Activated T-cell treated with anti-CD3 and anti-CD28 coated beads for 1 hour (primary cell): ENCODE data around the gene TAOK1.

Source experiments
- DNase-seq: peaks from one replicate; pipeline ENCODE4 v3.0.0-alpha.2; 2020; ENCODE audit warnings: low read depth

TAOK1 gene

GRCh38 chr17:29571883-29572681 lies 181.9 kb downstream of the TAOK1 start:
- DNase-seq: no peak

DNA sequence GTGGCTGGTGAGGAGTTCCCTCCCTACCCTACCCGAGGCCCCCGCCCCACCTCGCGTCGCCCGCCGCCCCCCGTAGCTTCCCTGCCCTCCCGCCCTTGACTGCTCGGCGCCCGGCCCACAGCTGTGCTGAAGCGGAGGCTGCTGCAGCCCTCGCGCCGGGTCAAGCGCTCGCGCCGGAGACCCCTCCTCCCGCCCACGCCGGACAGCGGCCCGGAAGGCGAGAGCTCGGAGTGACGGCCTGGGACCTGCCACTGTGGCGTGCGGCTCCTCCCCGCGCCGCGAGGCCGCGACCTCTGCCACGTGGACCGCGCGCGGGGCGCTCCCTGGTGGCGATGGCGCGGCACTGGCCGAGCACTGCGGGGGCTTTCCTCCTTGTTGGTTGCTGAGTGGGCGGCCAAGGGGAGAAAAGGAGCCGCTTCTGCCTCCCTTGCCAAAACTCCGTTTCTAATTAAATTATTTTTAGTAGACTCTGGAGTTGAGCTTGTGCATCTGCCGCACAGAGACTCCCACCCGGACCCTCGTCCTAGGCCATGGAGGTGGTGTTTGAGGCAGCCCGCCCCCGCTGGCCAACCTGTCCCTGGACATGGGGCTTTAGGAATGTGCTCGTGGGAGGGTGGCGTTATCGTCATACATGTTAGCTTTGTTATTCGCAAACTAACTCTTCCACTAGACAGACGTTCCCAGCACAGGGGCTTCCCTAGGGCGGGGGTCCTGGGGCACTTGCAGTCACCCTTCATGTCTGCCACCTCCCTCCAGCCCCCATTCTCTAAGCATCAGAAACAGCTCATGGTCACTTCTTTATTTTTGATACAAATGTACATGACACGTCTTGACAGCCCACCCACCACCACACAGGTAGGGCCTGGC lies 182.8 kb downstream of the TAOK1 start:
- no peak for DNase-seq

DNA sequence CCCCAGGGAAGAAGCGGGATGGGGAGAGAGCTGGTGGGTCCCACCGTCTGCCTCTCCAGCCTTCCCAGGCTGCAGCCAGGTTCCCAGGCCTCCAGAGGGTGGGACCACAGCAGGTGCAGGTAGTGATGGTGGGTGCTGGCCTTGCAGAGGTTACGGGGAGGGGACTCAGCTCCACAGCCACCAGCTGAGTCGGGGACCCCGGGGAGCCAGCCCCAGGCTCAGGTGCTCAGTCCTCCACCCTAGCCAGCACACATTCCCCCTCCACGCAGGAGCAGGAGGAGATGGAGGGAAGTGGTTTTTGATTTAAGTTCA lies 183.4 kb downstream of the TAOK1 start:
- no peak for DNase-seq

DNA sequence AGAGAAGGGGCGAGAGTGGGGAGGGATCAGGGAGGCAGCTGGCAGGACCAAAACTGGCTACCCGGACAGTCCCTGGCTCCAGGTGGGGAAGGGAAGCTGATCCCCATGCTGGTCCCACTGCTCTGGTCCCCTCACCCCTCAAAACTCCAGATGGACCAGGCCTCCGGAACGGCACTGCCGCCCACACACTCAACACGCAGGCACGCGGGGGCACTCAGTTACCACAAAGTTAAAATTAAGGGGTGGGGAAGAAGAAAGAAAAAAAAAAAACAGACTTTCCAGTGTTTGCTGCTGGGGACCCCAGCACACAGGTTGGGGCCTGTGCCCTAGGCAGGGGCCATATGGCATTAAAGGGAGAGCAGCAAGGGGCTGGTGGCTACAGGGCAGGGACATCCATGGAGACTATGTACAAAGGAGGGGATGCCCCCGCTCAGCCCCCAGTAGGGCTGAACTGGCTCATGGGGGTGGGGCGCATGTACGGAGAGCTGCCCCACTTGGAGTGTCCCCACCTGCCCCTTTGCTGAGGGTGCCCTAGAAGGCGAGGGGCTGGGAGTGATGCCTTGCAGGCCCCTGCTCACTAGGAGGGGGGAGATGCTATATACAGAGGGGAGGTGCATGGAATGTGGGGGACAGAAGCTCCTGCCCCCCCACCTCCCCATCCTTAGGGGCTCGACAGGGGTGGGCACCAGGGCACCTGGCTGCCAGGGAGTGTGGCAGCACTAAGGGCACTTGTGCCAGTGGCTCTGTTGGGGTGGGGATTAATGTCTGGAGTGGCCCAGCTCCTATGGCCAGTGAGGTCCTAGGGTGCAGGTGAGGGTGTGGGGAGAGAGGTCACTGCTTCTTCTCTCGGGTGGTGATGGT lies 183.9 kb downstream of the TAOK1 start:
- no peak for DNase-seq

GRCh38 chr17:29574732-29575510 lies 184.8 kb downstream of the TAOK1 start:
- DNase-seq: no peak

DNA sequence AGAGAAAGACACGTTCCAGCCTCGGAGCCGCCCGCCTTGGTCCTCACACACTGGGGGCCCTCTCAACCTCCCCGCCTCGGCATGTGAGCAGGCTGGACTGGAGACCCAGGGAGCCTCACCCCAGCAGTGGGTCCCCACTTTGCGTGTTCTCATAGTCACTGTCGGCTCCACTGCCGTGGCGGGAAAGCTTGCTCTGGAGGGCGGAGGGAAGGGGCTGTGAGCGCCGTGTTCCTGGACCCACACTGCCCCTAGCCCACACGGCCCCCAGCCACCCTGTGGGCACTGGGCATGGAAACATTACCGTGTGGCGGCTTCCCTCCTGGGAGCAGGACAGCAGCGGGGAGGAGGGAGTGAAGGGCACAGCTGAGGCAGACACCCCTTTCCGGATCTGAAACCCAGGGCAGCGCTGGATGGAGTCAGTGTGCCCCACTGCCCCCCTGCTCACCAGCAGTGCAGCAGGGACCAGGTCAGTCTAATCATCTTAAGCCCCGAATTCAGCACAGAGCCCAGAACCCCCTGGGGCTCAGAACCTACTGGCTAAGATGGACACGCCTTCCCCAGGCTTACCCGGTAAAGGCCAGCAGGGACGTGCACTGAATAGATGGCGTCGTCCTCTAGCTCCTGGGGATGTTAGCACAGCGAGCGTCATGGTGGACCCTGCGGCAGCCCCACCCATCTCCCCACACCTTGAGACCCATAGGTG lies 185.5 kb downstream of the TAOK1 start:
- DNase-seq: no peak

GRCh38 chr17:29576214-29577000 lies 186.2 kb downstream of the TAOK1 start:
- no peak for DNase-seq

DNA sequence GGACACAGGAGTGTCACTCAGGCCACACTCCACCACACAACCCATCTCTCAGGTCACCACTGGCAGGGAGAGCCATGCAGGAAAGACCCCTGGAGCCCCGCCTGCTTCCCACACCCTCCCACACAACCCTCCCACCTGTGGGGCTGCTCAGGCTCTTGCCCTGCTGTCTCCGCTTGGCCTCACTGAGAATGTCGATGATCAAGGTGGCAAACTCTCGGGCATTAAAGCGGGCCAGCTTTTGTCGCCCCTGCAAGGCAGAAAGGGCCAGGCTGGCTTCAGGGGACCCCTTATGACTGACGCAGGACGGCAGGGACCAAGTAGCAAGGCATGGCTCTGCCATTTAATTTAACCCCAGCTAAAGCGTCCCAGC lies 186.8 kb downstream of the TAOK1 start:
- DNase-seq: no peak

DNA sequence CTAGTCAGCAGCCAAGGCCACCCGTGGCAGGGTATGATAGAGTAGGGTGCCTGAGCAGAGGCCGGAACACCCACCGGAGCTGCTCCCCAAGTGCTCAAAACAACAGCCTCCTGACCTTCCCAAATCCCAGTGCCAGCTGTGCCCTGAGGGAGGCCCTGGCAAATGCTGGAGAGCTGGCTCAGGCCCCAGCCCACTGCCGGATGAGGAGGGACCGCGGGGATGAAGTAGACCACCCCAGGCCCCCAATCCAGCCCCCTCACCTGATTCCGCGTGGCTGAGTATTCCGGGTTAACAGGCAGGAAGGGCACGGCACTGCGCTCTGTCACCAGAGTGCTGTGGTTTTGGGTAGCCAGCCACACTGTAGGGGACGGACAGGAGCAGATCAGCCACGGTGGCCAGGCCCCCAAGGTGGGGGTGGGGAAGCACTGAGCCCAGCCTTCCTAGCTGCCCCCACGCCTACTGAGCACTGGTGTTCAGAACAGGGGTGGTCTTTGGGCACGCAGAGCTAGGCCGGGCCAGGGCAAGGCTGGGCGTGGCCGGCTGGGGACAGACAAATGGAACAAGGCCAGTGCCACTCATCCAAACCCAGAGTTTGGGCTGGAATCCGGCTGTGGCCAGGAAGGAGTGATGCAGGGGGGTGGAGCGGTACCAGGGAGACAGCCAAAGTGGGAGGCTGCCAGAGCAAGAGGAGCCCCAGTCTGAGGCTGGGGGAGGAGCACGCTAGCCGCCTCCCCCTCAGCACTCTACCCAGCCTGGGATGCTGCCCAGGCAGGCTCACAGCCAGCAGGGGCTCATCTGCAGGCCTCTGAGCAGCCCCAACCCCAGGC lies 187.4 kb downstream of the TAOK1 start:
- no peak for DNase-seq

DNA sequence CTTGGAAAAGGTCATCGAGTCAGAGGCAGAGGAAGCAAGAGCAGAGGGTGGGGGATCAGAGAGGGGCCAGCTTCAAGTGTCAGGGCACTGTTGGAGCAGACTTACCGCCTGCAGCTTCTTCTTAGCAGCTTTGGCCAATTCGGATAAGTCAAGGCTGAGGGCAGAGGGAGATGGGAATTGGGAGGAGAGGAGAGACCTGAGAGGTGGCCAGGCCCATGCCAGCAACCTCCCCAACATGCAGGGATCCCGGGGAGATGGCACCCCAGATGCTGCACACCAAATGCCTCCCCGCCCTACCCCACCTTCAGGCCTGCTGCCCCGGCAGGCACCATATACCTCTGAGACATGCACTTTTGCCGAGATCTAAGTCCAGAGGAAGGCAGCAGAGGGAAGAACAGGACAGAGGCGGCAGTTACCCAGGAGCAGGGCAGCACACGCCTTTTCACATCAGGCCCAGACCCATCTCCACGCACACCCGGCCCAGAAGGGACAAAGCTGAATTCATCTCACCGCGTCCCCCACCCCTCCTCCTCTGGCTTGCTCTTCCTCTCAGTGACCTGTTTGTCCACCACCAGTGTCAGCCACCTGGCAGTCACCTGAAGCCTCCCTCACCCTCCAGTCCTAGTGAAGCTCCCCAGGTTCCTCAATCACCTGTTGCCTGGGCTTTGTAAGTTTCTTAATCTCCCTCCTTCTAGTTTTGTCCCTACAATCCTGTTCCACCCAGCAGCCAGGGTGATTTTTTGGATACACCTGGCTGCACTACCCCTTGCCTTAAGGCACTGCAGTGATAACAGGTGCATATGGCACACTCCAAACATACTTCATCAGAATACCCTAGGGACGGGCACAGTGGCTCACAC lies 188.7 kb downstream of the TAOK1 start:
- DNase-seq: no peak

DNA sequence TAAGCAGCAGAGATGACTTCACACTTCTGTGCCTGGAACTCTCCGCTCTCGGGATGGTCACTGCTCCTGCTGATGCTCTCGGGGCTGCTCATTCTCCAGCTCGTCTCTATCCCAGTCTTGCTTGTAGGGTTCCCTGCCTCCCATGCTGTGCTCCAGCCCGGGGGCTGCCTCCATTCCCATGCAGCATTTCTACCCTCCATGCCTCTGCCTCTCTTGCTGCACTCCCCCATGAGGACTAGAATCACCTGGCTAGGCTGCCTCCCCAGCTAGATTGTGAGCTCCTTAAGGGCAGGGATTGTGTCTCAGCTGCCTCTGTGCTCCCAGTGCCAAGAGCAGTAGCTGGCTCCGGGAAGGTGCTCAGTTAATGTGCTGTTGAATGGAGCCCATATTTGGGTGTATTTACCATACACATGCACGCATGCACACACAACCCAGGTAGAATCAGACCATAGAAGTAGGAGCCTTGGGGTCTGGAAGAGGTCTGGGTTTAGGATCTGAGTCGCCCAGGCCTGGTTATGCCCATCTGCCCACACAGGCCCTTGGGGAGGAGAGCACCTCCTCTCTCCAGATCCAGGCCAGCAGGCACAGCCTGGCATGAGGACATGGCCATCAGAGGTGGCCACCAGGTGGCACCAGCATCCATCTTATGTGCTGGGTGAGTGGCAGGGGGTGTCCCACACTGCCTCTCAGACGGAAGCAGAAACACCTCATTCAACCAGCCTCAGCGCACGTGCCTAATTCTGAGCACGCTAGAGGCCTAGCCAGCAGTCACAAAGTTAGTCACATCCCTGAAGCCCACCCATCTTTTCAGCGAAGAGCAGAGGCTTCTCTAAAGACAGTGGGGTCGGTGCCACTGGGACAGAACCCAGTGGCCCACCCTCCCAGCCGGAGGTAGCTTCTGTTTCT lies 190.0 kb downstream of the TAOK1 start:
- DNase-seq: peak; percentile 85

DNA sequence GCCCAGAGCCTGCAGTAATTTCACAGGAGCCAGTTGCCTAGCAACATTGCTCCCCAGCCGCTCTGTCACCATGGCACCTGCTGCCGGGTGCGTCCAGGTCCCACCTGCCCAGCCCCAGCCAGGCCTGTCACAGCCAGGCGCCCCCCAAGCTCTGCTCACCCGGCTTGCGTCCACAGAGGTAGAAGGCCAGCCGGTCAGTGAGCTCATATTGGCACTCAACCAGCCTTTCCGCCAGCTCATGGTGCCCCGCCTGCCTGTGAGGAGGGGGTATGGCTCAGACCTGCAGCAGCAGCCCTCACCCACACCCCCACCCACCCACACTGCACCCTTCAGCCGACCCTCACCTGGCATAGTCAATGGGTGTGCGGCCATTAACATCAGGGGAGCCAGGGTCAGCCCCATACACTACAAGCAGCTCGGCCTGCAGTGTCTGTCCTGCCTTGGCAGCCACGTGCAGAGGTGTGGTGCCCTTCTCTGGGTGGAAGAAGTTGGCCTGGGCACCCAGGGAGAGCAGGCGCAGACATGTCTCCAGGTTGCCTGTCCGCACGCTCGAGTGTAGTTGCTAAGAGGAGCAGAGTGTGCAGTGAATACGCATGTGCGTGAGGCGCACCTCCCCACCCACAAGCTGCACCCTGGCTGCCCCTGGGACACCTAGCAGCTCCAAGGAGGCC lies 191.6 kb downstream of the TAOK1 start:
- no peak for DNase-seq

GRCh38 chr17:29582254-29582765 lies 192.1 kb downstream of the TAOK1 start:
- no peak for DNase-seq

DNA sequence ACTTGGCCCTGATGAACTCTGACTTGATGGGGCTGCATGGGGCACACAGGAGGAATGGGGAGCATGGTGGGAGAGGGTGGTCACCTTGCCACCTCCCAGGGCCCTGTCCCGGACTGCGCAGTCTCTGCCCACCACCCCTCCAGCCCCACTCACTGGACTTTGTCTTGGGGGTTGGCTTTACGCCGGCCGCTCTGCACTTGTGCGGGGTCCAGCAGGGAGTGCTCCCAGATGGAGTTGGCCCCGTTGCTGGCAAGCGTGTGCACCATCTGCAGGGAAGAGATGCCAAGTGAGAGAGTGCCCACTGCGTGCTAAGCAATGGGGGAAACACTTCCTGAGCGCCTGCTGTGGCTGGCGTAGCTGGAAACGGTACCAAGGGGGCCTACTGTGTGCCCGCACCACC lies 192.6 kb downstream of the TAOK1 start:
- DNase-seq: no peak

DNA sequence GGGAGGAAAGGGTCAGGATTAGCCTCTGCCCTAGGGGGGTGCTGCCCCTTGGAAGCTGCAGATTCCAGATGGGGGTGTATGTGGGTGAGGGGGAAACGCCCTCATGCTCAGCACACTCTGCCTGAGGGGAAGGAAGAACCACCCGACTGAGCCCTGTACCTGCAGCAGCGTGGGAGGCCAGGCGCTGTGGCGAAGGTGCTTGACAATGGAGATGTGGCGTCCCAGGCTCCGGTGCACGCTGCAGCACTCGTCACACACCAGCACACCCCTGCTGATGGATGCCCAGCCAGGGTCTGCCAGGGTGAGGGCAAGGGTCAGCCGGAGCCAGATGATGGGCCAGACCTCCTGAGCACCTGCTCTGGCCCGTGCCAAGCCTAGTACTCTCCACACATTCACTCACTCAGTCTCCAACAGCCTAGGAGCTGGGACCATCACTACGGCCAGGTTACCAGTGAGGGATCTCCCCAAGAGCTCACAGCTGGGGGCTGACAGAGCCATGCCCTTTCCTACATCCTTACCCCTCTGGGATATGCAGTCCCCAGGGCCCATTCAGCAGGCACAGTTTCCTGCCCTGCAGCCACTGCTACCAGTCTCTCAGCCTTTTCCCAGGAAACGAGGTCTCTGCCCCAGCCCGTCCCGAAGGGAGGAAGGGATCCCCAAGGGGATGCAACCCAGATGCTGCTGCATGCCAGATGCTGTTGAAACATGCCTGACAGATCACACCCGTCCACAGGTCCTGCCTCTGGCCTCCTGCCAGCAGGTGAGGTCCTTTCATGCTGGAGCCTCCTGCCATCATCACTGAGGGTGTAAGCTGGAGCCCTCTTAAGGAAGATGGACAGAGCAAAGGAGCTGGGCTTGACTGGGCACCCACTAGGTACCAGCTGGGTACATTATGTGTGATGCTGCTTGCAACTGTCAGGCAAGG lies 193.4 kb downstream of the TAOK1 start:
- no peak for DNase-seq
